ENCODE measurements around the gene NDRG4.

Gene NDRG4, protein sequence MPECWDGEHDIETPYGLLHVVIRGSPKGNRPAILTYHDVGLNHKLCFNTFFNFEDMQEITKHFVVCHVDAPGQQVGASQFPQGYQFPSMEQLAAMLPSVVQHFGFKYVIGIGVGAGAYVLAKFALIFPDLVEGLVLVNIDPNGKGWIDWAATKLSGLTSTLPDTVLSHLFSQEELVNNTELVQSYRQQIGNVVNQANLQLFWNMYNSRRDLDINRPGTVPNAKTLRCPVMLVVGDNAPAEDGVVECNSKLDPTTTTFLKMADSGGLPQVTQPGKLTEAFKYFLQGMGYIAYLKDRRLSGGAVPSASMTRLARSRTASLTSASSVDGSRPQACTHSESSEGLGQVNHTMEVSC

GRCh38 chr16:58499615-58500351 lies at the start of gene NDRG4:
Gene NDRG4, plus strand, starts transcription at chr16:58500143. Its CDS starts 106 bp downstream, at chr16:58500249.
- peak; percentile 69 to 73 for DNase-seq

GRCh38 chr16:58450590-58450989 lies 49.4 kb upstream of the NDRG4 start:
- DNase-seq = no peak

- DNase-seq = no peak
Measured at GRCh38 chr16:58451265-58451689, 48.7 kb upstream of the NDRG4 start.

GRCh38 chr16:58451945-58452401 lies 48.0 kb upstream of the NDRG4 start:
- no peak for DNase-seq

GRCh38 chr16:58452640-58453039 lies 47.3 kb upstream of the NDRG4 start:
- DNase-seq = no peak

DNA sequence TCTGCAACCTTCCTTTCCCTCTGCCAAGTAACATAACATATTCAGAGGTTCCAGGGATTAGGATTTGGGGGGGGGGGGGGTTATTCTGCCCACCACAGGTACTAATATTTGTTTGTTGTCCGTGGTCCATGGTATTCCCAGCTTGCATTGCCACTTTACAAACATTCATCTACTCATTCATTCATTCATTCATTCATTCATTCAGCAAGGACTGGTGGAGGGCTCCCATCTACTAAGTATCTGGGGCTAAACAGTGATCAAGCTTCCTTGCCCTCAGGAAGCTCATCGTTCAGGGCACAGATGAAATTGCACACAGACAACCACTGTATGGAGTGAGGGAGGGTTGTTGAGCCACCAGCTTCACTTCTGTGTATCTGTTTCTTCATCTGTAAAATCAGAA lies 45.8 kb upstream of the NDRG4 start:
- DNase-seq = no peak

- DNase-seq = no peak
Measured at GRCh38 chr16:58454856-58455255, 45.1 kb upstream of the NDRG4 start.

DNA sequence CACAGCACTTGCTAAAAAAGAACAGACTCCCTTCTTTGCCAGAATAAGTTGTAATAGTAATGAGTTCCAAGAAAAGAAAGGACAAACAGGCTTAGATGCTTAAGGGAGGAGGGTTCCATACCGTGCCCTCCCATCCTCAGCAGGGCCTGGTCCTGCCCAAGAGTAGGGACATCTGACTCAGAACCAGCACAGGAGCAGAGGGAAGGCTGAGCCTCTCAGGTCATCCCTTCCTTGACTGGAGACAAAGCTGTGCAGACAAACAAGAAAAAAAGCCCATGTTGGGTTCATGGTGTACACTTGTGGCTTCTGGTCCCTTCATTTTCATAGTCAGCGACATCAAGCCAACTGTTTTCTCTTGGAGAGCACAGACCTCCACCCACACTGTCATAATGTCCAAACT lies 44.2 kb upstream of the NDRG4 start:
- DNase-seq = no peak

DNA sequence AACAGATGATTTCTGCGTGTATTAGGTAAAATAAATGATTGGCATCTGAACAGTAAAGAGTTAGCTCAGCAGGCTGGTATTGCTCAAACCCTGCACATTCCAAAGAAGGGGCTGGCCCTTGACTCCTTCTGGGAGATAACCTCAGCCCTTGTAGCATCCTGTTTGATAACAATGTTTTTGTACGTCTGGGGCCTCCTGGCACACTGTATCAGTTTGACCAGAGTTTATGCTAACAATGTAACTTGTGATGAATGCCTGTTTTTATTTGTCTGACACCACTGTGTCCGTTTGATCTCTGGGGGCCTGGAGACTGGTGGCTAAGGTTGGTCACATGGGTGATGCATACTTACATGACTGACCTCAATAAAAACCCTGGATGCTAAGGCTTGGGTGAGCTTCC lies 43.8 kb upstream of the NDRG4 start:
- no peak for DNase-seq

DNA sequence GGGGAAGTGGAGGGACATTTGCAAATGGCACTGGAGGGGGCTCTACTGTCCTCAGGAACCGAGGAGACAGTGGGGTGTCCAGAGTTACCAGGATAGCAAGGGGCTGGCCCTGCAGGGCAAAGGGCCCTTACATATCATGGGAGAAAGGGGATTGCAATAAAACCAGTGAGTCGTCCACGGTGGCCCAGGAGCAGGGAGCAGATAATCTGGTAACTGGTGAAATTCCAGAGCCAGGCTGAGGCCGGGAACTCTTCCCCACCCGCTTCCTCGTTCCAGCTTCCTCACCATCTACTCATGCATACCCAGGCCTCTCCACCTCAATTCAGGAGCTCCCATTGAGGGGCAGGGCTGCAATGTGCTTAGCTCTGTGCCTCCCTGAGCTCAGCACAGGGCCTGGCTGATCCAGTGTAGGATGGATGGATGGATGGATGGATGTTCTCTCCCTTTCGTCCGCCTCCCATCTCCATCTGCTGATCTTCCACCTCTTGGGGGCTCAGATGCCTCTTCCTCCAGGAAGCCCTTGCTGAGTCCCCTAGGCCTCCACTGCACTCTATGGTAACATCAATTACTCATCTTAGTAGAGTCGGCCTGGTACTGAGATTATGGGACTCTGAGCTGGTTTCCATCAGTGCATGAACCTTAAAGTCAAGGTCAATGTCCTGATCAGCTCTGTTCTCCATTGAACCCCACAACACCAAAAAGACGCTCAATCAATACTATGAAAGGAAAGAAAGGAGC lies 41.2 kb upstream of the NDRG4 start:
- DNase-seq = no peak

- no peak for DNase-seq
Measured at GRCh38 chr16:58459344-58460218, 40.4 kb upstream of the NDRG4 start.

- DNase-seq = no peak
Measured at GRCh38 chr16:58460219-58460610, 39.7 kb upstream of the NDRG4 start.

- DNase-seq = no peak
Measured at GRCh38 chr16:58461056-58461455, 38.9 kb upstream of the NDRG4 start.

DNA sequence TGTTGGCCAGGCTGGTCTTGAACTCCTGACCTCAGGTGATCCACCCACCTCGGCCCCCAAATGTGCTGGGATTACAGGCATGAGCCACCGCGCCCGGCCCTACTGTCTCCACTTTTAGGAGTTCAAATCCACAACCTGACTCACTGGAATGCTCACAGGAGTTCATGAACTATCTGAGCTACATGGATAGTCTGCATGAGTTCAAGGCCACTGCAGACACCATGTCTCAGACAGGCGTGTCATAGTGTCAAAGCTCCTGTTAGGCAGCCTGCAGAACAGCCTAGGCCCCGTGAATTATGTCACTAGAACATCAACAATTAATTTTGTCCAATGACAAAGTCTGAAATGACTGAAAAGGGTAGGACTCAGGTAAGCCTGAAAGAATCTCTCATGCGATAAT lies 38.3 kb upstream of the NDRG4 start:
- DNase-seq = no peak

DNA sequence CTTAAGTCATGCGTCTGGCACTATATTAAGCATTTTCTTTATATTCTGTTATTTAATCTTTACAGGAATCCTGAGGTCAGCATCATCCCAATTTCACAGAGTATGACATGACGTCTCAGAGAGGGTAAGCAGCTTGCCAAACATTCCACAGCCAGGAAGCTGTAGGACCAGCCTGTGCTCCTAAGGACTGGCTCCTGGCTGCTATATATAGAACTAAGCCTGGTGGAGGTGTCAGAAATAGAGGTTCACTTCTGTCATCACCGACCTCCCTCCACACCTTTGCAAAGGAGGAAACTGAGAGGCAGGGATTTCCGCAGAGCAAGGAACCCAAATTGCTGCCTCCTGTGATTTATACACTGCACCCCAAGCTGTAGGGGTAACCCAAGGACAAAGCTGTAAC lies 37.9 kb upstream of the NDRG4 start:
- DNase-seq = no peak

GRCh38 chr16:58462499-58462996 lies 37.4 kb upstream of the NDRG4 start:
- no peak for DNase-seq

DNA sequence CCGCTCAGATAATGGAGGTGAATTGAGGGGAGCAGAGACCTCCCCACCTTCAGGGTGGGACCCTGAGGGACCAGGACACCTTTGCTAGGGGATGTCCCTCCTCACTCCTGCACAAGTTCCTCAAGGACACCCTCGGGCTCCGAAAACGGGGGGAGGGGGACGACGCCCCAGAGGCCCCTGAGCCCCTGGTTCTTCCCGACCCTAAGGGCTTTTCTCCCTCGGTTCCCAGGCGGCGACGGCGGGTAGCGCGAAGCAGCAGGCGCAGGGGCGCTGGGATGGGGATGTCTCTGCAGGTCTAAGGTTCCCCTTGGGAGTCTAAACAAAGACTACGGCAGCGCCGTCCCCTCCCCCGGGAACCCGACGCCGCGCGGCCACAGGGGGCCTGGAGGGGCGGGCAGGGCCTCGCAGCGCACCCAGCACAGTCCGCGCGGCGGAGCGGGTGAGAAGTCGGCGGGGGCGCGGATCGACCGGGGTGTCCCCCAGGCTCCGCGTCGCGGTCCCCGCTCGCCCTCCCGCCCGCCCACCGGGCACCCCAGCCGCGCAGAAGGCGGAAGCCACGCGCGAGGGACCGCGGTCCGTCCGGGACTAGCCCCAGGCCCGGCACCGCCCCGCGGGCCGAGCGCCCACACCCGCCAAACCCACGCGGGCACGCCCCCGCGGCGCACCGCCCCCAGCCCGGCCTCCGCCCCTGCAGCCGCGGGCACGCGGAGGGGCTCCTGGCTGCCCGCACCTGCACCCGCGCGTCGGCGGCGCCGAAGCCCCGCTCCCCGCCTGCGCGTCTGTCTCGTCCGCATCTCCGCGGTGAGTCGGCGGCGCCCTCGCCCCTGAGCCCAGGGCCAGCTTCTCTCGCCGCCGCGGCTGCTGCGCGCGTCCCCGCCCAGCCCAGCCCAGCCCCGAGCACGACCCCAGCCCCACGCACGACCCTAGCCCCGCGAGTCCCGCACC lies 36.7 kb upstream of the NDRG4 start:
- no peak for DNase-seq

GRCh38 chr16:58464047-58464915 lies 35.7 kb upstream of the NDRG4 start:
- DNase-seq = no peak

DNA sequence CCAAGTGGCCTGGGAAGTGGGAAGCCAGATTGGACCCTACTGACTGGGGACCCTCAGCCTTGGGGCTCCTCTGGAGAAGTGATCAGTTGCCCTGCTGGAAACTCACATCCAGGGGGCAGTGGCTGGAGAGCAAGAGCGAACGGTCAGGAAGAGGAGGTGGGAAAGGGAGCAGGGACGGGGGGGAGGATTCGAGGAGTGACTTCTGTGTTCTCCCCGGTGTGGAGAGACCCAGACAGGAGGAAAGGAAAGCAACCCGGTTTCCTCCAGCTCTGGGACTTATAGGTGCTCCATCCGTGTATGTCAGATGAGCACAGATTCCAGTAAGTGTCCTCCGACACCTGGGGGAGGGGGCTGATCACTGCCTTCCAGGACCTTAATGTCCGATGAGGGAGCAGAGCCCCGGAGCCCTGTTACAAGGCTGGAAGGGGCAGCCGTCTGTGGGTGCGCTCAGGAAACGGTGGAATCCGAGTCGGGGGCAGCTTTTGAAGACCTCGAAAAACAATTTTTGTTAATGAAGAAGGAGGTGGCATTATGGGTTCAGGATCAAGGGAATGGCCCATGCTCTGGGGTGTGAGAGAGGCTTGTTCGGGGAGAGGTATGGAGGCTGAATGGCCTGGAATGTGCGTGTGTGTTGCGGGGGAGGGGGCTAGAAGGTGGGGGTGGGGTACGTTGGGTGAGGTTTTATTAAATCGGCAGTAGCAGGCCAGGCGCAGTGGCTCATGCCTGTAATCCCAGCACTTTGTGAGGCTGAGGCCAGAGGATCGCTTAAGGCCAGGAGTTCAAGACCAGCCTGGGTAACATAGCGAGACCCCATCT lies 34.8 kb upstream of the NDRG4 start:
- no peak for DNase-seq

All from NCI-H1930 (cell line).